ENCODE measurements around the gene FLT1.

DNA sequence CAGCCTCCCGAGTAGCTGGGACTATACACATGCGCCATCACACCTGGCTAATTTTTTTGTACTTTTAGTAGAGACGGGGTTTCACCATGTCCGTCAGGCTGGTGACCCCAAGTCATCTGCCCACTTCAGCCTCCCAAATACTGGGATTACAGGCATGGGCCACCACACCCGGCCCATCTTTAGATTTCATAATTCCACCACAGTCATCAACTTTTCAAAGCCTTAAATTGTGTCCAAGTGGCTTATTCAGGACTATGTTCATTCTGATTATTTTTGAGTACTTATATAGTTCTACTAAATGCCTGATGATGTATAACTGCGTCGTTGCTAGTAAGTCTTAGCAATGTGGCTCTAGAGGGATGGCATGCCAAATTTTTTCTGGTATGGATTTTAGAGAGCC is 36.9 kb downstream of the FLT1 start:
- TF ChIP-seq, protein P1, sequence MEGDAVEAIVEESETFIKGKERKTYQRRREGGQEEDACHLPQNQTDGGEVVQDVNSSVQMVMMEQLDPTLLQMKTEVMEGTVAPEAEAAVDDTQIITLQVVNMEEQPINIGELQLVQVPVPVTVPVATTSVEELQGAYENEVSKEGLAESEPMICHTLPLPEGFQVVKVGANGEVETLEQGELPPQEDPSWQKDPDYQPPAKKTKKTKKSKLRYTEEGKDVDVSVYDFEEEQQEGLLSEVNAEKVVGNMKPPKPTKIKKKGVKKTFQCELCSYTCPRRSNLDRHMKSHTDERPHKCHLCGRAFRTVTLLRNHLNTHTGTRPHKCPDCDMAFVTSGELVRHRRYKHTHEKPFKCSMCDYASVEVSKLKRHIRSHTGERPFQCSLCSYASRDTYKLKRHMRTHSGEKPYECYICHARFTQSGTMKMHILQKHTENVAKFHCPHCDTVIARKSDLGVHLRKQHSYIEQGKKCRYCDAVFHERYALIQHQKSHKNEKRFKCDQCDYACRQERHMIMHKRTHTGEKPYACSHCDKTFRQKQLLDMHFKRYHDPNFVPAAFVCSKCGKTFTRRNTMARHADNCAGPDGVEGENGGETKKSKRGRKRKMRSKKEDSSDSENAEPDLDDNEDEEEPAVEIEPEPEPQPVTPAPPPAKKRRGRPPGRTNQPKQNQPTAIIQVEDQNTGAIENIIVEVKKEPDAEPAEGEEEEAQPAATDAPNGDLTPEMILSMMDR (optimal IDR thresholded peaks at IDR 0.05 in 1 of 3, IDR thresholded peaks at IDR 0.05 in 1 of 3, conservative IDR thresholded peaks at IDR 0.05 in 1 of 3; ENCODE audit: extremely low read depth in 1 of 3, insufficient read depth in 2 of 3, low read length in 3 of 3): no peak
- TF ChIP-seq EZH2 (IDR thresholded peaks at IDR 0.05; ENCODE audit: low read length): no peak
